CD4-positive, CD25-positive, alpha-beta regulatory T cell (primary cell): ENCODE measurements around the gene SCAANT1. TPM values are rescaled to one million over a fixed set of nuclear protein-coding genes. Genes with fewer than 3 reads are reported as not detected.
A peak's percentile ranks its signal among the peaks of the same experiment; 100 is the strongest.

Source experiments
- ATAC-seq, 2 donors: fragments of 150-1000 bp; cut with Tn5 transposase; one replicate each; pipeline ENCODE4 v1.10.0; 2021; ENCODE audit warnings: low read depth in 2 of 2, moderate number of reproducible peaks in 2 of 2, moderate library complexity in 1 of 2
- DNase-seq, 3 donors: peaks; one replicate each; pipeline versions ENCODE4 v3.0.0 to v3.0.0-alpha.2; 2012 to 2022; ENCODE audit warnings: mixed read lengths in 1 of 3
- H3K27ac ChIP-seq: one replicate; pipeline ENCODE4 v1.7.0; 2013; ENCODE audit warnings: mild to moderate bottlenecking, low read length; ENCODE audit not compliant: insufficient read depth, poor library complexity, severe bottlenecking
- H3K27me3 ChIP-seq: one replicate; pipeline ENCODE4 v1.7.0; 2013; ENCODE audit warnings: low read length; ENCODE audit not compliant: control insufficient read depth, insufficient read depth
- H3K36me3 ChIP-seq: one replicate; pipeline ENCODE4 v1.7.0; 2013; ENCODE audit warnings: mild to moderate bottlenecking, low read length, moderate library complexity; ENCODE audit not compliant: control insufficient read depth, insufficient read depth
- H3K4me1 ChIP-seq: 2 replicates; pipeline ENCODE4 v1.7.0; 2013; ENCODE audit warnings: mild to moderate bottlenecking, low read length; ENCODE audit not compliant: insufficient read depth, control insufficient read depth, poor library complexity, severe bottlenecking
- H3K4me3 ChIP-seq: one replicate; pipeline ENCODE4 v1.7.0; 2013; ENCODE audit warnings: low read depth, mild to moderate bottlenecking, low read length, moderate library complexity
- H3K9me3 ChIP-seq, 2 experiments: 1 replicate in 1 of 2; 2 replicates in 1 of 2; pipeline ENCODE4 v1.7.0; 2013; ENCODE audit warnings: low read length in 2 of 2, mild to moderate bottlenecking in 1 of 2, moderate library complexity in 1 of 2; ENCODE audit not compliant: control insufficient read depth in 2 of 2
- H3K27ac Mint-ChIP-seq, 3 donors: one replicate each; pipeline ENCODE4 v1.8.0; 2020 to 2022; ENCODE audit warnings: mild to moderate bottlenecking in 3 of 3, mixed read lengths in 3 of 3, moderate library complexity in 2 of 3
- H3K27me3 Mint-ChIP-seq: one replicate; pipeline ENCODE4 v1.8.0; 2022; ENCODE audit warnings: mild to moderate bottlenecking, mixed read lengths
- H3K36me3 Mint-ChIP-seq: one replicate; pipeline ENCODE4 v1.8.0; 2020; ENCODE audit warnings: mixed read lengths
- H3K4me1 Mint-ChIP-seq, 4 donors: one replicate each; pipeline ENCODE4 v1.8.0; 2020 to 2022; ENCODE audit warnings: mixed read lengths in 4 of 4, mild to moderate bottlenecking in 1 of 4
- H3K4me3 Mint-ChIP-seq, 4 donors: one replicate each; pipeline ENCODE4 v1.8.0; 2020 to 2022; ENCODE audit warnings: mild to moderate bottlenecking in 4 of 4, mixed read lengths in 4 of 4, moderate library complexity in 3 of 4
- H3K9me3 Mint-ChIP-seq, 7 donors: one replicate each; pipeline ENCODE4 v1.8.0; 2020 to 2022; ENCODE audit warnings: mixed read lengths in 7 of 7, mild to moderate bottlenecking in 3 of 7, moderate library complexity in 2 of 7
- polyA plus RNA-seq, 4 donors: library from polyadenylated mRNA; unstranded; fragments of 300-500 nt; fragmentation: Illumina TruSeq; gene quantifications; one replicate each; pipeline ENCODE4 v1.2.3, GENCODE V29; 2021
- total RNA-seq: library from RNA; stranded (reverse); gene quantifications from one replicate; pipeline ENCODE4 v1.2.3, GENCODE V29; 2022

The SCAANT1 gene
- total and polyA plus RNA-seq, 5 donors from 2014 or later: 4.7 TPM; not detected in 4

DNA sequence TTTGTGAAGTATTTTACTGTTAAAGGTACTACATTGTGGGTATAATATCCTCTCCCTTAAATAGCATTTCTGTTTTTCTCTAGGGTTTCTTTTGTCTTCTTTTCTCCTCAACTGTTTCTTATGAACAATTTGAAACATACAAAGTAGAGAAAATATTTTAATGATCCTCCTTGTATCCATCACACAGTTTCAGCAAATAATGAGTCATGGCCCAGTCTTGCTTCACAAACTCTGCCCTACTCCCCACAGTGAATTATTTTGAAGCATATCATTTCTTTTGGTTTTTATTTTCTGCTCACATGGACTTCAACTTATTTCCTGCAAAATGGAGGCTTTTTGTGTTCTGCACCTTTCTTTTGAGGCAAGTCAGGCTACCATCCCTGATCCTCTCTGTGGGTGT, 6.1 kb upstream of the SCAANT1 start:
- peaks cover 42% of the 10 kb centered on the region for H3K36me3 Mint-ChIP-seq

GRCh38 chr3:63914312-63914711, 2.1 kb upstream of the SCAANT1 start:
- H3K27me3 ChIP-seq: no peaks in the 10 kb centered on the region
- Mint-ChIP-seq H3K4me1 (peaks cover 31 to 59% (median 49%) of the 10 kb centered on the region in 4 donors), H3K9me3 (no peaks in the 10 kb centered on the region), H3K27ac (peak overlapping the region; percentile 80 to 90 (median 83)), H3K4me3 (peak overlapping the region; percentile 85 to 92 (median 92)), H3K36me3 (peaks cover 26% of the 10 kb centered on the region), H3K27me3 (peaks cover 9% of the 10 kb centered on the region)
- no peak overlapping the region for H3K4me3 ChIP-seq
- peaks cover 21% of the 10 kb centered on the region for H3K4me1 ChIP-seq
- DNase-seq (no peak), ATAC-seq (no peak)
- no peaks in the 10 kb centered on the region for H3K9me3 ChIP-seq
- H3K27ac ChIP-seq: no peak overlapping the region
- H3K36me3 ChIP-seq: peaks cover 23% of the 10 kb centered on the region

More for the DNA sequence above, 6.1 kb upstream of the SCAANT1 start:
- Histone ChIP-seq H3K27ac (no peak overlapping the region), H3K27me3 (no peaks in the 10 kb centered on the region), H3K4me1 (peaks cover 5% of the 10 kb centered on the region), H3K4me3 (no peak overlapping the region), H3K9me3 (no peaks in the 10 kb centered on the region), H3K36me3 (peaks cover 41% of the 10 kb centered on the region)
- no peak for ATAC-seq
- no peak overlapping the region for H3K27ac Mint-ChIP-seq
- H3K4me1 Mint-ChIP-seq: peaks cover 26 to 52% (median 43%) of the 10 kb centered on the region in 4 donors
- no peaks in the 10 kb centered on the region for H3K27me3 Mint-ChIP-seq
- no peaks in the 10 kb centered on the region for H3K9me3 Mint-ChIP-seq
- DNase-seq: no peak
- no peak overlapping the region for H3K4me3 Mint-ChIP-seq

GRCh38 chr3:63912768-63913588, 795 bp upstream of the SCAANT1 start:
- peaks cover 21% of the 10 kb centered on the region for H3K4me1 ChIP-seq
- Mint-ChIP-seq H3K36me3 (peaks cover 13% of the 10 kb centered on the region), H3K27me3 (peaks cover 9% of the 10 kb centered on the region), H3K9me3 (no peaks in the 10 kb centered on the region), H3K4me1 (peaks cover 30 to 51% (median 44%) of the 10 kb centered on the region in 4 donors), H3K27ac (peak overlapping the region in 2 of 3 donors; percentile 90 to 96), H3K4me3 (peak overlapping the region; percentile 85 to 92 (median 92))
- no peaks in the 10 kb centered on the region for H3K9me3 ChIP-seq
- ATAC-seq (peak; percentile 5 to 6), DNase-seq (peak; percentile 42 to 56 (median 54))
- peak overlapping the region; percentile 83 for H3K4me3 ChIP-seq
- H3K27ac ChIP-seq: peak overlapping the region; percentile 94
- no peaks in the 10 kb centered on the region for H3K27me3 ChIP-seq
- H3K36me3 ChIP-seq: peaks cover 14% of the 10 kb centered on the region

DNA sequence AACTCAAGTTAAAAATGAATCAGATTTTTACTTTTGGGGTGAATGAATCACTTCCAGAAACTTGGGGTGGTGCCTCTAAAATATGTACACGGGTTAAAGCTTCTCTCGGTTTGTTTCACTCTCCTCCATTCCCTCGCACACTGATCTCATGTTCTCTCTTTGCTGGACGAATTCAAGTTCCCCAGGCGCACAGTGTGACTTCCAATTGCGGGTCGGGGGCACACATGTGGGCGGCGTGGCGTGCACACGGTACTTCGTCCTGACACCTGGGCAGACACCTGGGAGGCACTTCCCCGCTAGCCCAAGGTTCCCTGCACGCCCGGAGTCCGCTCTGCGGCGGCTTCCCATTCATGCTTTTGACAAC, 692 bp downstream of the SCAANT1 start:
- H3K36me3 ChIP-seq: peaks cover 9% of the 10 kb centered on the region
- peak overlapping the region; percentile 94 to 96 (median 95) for H3K27ac Mint-ChIP-seq
- H3K4me1 Mint-ChIP-seq: peaks cover 27 to 50% (median 38%) of the 10 kb centered on the region in 4 donors
- peak overlapping the region; percentile 75 for H3K4me3 ChIP-seq
- ATAC-seq: peak; percentile 9 to 18
- H3K9me3 Mint-ChIP-seq: no peaks in the 10 kb centered on the region
- H3K36me3 Mint-ChIP-seq: peaks cover 4% of the 10 kb centered on the region
- peak in 1 of 3 donors; percentile 61 for DNase-seq
- peak overlapping the region; percentile 91 to 98 (median 92) for H3K4me3 Mint-ChIP-seq
- H3K4me1 ChIP-seq: peaks cover 21% of the 10 kb centered on the region
- no peaks in the 10 kb centered on the region for H3K27me3 ChIP-seq
- peaks cover 9% of the 10 kb centered on the region for H3K27me3 Mint-ChIP-seq
- peak overlapping the region; percentile 94 for H3K27ac ChIP-seq
- no peaks in the 10 kb centered on the region for H3K9me3 ChIP-seq

- Histone ChIP-seq H3K36me3 (peaks cover 5% of the 10 kb centered on the region), H3K4me3 (peak overlapping the region; percentile 75), H3K4me1 (peaks cover 21% of the 10 kb centered on the region), H3K9me3 (no peaks in the 10 kb centered on the region), H3K27me3 (no peaks in the 10 kb centered on the region), H3K27ac (peak overlapping the region; percentile 94)
- peak overlapping the region; percentile 91 to 98 (median 92) for H3K4me3 Mint-ChIP-seq
- peaks cover 4% of the 10 kb centered on the region for H3K36me3 Mint-ChIP-seq
- H3K27ac Mint-ChIP-seq: peak overlapping the region; percentile 94 to 96 (median 95)
- H3K9me3 Mint-ChIP-seq: no peaks in the 10 kb centered on the region
- peaks cover 9% of the 10 kb centered on the region for H3K27me3 Mint-ChIP-seq
- ATAC-seq (peak in 1 of 2 donors; percentile 21), DNase-seq (peak; percentile 4 to 63 (median 62))
- peaks cover 23 to 50% (median 36%) of the 10 kb centered on the region in 4 donors for H3K4me1 Mint-ChIP-seq
These were observed 1.3 kb downstream of the SCAANT1 start for GRCh38 chr3:63910891-63911290.

DNA sequence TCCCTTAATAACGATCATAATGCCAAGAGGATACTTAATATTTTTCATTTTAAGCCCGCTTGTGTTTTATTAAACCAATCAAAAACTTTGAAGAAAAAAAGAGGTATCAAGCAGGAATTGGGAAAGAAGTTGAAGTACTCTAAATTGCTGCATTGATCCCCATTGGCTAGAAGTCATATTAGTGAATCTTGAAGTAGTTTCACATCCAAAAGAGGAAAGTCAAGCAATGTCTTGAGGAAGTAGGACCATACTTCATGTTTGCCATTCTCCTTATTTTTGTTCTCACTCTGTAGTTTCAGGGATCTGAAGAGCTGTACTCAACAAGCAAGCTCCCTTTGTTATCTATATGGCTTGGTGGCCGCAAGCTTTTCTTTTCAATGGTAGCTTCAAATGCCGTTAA, 2.2 kb downstream of the SCAANT1 start:
- H3K4me3 Mint-ChIP-seq: peak overlapping the region in 3 of 4 donors; percentile 17 to 91 (median 32)
- peak overlapping the region in 1 of 3 donors; percentile 78 for H3K27ac Mint-ChIP-seq
- peaks cover 23 to 50% (median 35%) of the 10 kb centered on the region in 4 donors for H3K4me1 Mint-ChIP-seq
- DNase-seq (no peak), ATAC-seq (no peak)
- Histone ChIP-seq H3K27ac (peak overlapping the region; percentile 94), H3K36me3 (no peaks in the 10 kb centered on the region), H3K27me3 (no peaks in the 10 kb centered on the region), H3K4me3 (no peak overlapping the region), H3K4me1 (peaks cover 21% of the 10 kb centered on the region), H3K9me3 (no peaks in the 10 kb centered on the region)
- H3K9me3 Mint-ChIP-seq: no peaks in the 10 kb centered on the region
- peaks cover 4% of the 10 kb centered on the region for H3K36me3 Mint-ChIP-seq
- peaks cover 9% of the 10 kb centered on the region for H3K27me3 Mint-ChIP-seq

DNA sequence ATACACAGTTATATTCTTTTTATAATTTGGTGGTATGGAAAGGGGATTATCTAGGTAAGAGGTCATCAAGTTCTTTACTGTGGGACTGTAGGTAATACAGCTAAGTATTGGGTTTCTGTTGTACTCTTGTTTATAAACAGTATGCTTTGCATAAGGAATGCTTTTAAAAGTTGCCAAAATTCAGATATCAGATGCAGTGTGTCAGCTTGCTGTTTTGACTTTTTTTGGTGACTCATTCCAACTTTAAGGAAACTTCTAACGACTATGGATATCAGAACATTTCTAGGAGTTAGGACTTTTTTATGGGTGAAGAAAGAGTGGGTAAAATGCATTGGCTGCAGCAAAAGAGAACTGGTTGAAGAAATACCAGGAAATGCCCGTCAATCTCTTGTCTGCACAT, 2.8 kb downstream of the SCAANT1 start:
- H3K9me3 Mint-ChIP-seq: no peaks in the 10 kb centered on the region
- peak overlapping the region in 1 of 4 donors; percentile 91 for H3K4me3 Mint-ChIP-seq
- no peaks in the 10 kb centered on the region for H3K36me3 ChIP-seq
- peaks cover 20 to 46% (median 31%) of the 10 kb centered on the region in 4 donors for H3K4me1 Mint-ChIP-seq
- ATAC-seq (no peak), DNase-seq (no peak)
- no peak overlapping the region for H3K27ac Mint-ChIP-seq
- H3K27me3 ChIP-seq: no peaks in the 10 kb centered on the region
- peaks cover 21% of the 10 kb centered on the region for H3K4me1 ChIP-seq
- H3K27ac ChIP-seq: peak overlapping the region; percentile 94
- peaks cover 2% of the 10 kb centered on the region for H3K36me3 Mint-ChIP-seq
- H3K9me3 ChIP-seq: no peaks in the 10 kb centered on the region
- peaks cover 9% of the 10 kb centered on the region for H3K27me3 Mint-ChIP-seq
- no peak overlapping the region for H3K4me3 ChIP-seq
